ENCODE measurements around the gene PSMD13.

DNA sequence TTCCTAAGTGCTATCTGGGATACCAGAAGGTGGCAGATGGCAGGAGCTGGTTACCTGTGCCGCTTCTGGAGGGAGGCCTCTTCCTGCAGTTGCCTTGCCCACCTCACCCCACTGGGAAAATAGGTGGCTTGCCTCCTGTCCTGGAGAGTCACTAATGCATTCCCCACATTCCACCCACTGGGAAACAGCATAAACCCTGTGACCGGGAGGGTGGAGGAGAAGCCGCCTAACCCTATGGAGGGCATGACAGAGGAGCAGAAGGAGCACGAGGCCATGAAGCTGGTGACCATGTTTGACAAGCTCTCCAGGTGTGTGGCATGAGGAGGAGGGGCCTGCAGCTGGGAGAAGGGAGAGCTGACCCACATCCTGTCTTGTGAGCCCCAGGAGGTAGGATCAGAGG lies 23.7 kb upstream of the PSMD13 start:
- TF ChIP-seq GATA3 (IDR thresholded peaks at IDR 0.05; ENCODE audit: low read depth, low read length) (no peak), GATA2 (IDR thresholded peaks at IDR 0.05; ENCODE audit: low read depth, low read length) (no peak)
